DND-41 (cell line): ENCODE measurements around the gene ARMC3.

Source experiments
- ATAC-seq: fragments of 200-7000 bp; cut with Tn5 transposase; 3 replicates; pipeline ENCODE4 v1.9.1; 2021; ENCODE audit warnings: low read depth; ENCODE audit not compliant: insufficient read depth
- DNase-seq: peaks from one replicate; pipeline ENCODE4 v3.0.0-alpha.2; 2020
- H2AFZ ChIP-seq: 2 replicates; pipeline ENCODE4 v1.6.0; 2012; ENCODE audit warnings: low read depth, low read length
- H3K27ac ChIP-seq: 2 replicates; pipeline ENCODE4 v1.5.1; 2012; ENCODE audit warnings: low read length, inconsistent platforms
- H3K27me3 ChIP-seq: fragments of 200-600 bp; sonication (generic); 2 replicates; pipeline ENCODE4 v1.6.0; 2012; ENCODE audit warnings: low read length, mild to moderate bottlenecking, inconsistent platforms; ENCODE audit not compliant: insufficient read depth, poor library complexity
- H3K36me3 ChIP-seq: 2 replicates; pipeline ENCODE4 v1.5.1; 2012; ENCODE audit warnings: low read length, inconsistent platforms; ENCODE audit not compliant: insufficient read depth
- H3K4me1 ChIP-seq: 2 replicates; pipeline ENCODE4 v1.5.1; 2012; ENCODE audit warnings: mild to moderate bottlenecking, low read length; ENCODE audit not compliant: insufficient read depth
- H3K4me2 ChIP-seq: 2 replicates; pipeline ENCODE4 v1.6.0; 2012; ENCODE audit warnings: mild to moderate bottlenecking, moderate library complexity, low read length, inconsistent platforms; ENCODE audit not compliant: insufficient read depth
- H3K4me3 ChIP-seq, 2 experiments: fragments of 200-600 bp in 1 of 2; shearing (Covaris generic) in 1 of 2; 2 replicates each; pipeline ENCODE4 v1.5.1; 2012 to 2016; ENCODE audit warnings: inconsistent platforms in 2 of 2, low read length in 2 of 2, mild to moderate bottlenecking in 2 of 2, low read depth in 1 of 2, moderate library complexity in 1 of 2
- H3K79me2 ChIP-seq: 2 replicates; pipeline ENCODE4 v1.6.0; 2012; ENCODE audit warnings: low read length, inconsistent platforms; ENCODE audit not compliant: insufficient read depth
- H3K9ac ChIP-seq: 2 replicates; pipeline ENCODE4 v1.6.0; 2012; ENCODE audit warnings: low read depth, mild to moderate bottlenecking, inconsistent platforms, low read length, moderate library complexity
- H3K9me3 ChIP-seq: 2 replicates; pipeline ENCODE4 v1.5.1; 2012; ENCODE audit warnings: low read length, moderate library complexity, mild to moderate bottlenecking, inconsistent platforms; ENCODE audit not compliant: insufficient read depth, severe bottlenecking
- H4K20me1 ChIP-seq: 2 replicates; pipeline ENCODE4 v1.6.0; 2012; ENCODE audit warnings: low read length; ENCODE audit not compliant: insufficient read depth
- CTCF ChIP-seq: IDR thresholded peaks from 2 replicates; pipeline ENCODE4 v1.5.1; 2012; ENCODE audit warnings: borderline replicate concordance, low read length, moderate library complexity, mild to moderate bottlenecking; ENCODE audit not compliant: poor library complexity, severe bottlenecking; ENCODE audit errors: extremely low read depth
- EZH2 ChIP-seq: IDR thresholded peaks from 3 replicates; pipeline ENCODE4 v1.6.1; 2012; ENCODE audit warnings: borderline replicate concordance, low read depth, mild to moderate bottlenecking, moderate library complexity, low read length, inconsistent platforms; ENCODE audit not compliant: severe bottlenecking

Gene ARMC3

GRCh38 chr10:22988581-22989360 is 60.9 kb downstream of the ARMC3 start:
- no peak overlapping the region for H3K27ac ChIP-seq
- peaks cover 4% of the 10 kb centered on the region; the same call in 1 of the 2 replicates for H3K4me1 ChIP-seq
- H3K4me3 ChIP-seq = no peak overlapping the region
- H4K20me1 ChIP-seq = no peaks in the 10 kb centered on the region
- H3K9me3 ChIP-seq = no peaks in the 10 kb centered on the region
- TF ChIP-seq EZH2 (no peak), CTCF (peak; percentile 92)
- peak; percentile 75 for ATAC-seq
- H3K79me2 ChIP-seq = no peaks in the 10 kb centered on the region
- H3K36me3 ChIP-seq = no peaks in the 10 kb centered on the region
- H3K9ac ChIP-seq = no peak overlapping the region
- peak; percentile 61 for DNase-seq
- no peak overlapping the region for H2AFZ ChIP-seq
- H3K27me3 ChIP-seq = peaks cover 18% of the 10 kb centered on the region
- H3K4me2 ChIP-seq = peak overlapping the region; percentile 43; the same call in 1 of the 2 replicates

GRCh38 chr10:22990443-22990842 is 62.6 kb downstream of the ARMC3 start:
- no peaks in the 10 kb centered on the region for H3K36me3 ChIP-seq
- no peak overlapping the region for H3K27ac ChIP-seq
- peaks cover 4% of the 10 kb centered on the region; the same call in 1 of the 2 replicates for H3K4me1 ChIP-seq
- no peak overlapping the region for H3K9ac ChIP-seq
- no peaks in the 10 kb centered on the region for H4K20me1 ChIP-seq
- ATAC-seq (no peak), DNase-seq (no peak)
- no peaks in the 10 kb centered on the region for H3K9me3 ChIP-seq
- H3K27me3 ChIP-seq = peaks cover 16% of the 10 kb centered on the region
- no peak overlapping the region for H2AFZ ChIP-seq
- no peak for TF ChIP-seq CTCF
- H3K79me2 ChIP-seq = no peaks in the 10 kb centered on the region
- no peak overlapping the region for H3K4me2 ChIP-seq
- no peak overlapping the region for H3K4me3 ChIP-seq

- peaks cover 21% of the 10 kb centered on the region for H3K27me3 ChIP-seq
Measured at GRCh38 chr10:22992075-22992474, 64.2 kb downstream of the ARMC3 start.

More at GRCh38 chr10:22992075-22992474, 64.2 kb downstream of the ARMC3 start:
- TF ChIP-seq EZH2 = no peak
- TF ChIP-seq CTCF = no peak
- Histone ChIP-seq H3K4me2 (no peak overlapping the region), H3K4me1 (peaks cover 4% of the 10 kb centered on the region; the same call in 1 of the 2 replicates), H3K27ac (no peak overlapping the region), H3K36me3 (no peaks in the 10 kb centered on the region), H4K20me1 (no peaks in the 10 kb centered on the region), H2AFZ (no peak overlapping the region), H3K4me3 (no peak overlapping the region), H3K9ac (no peak overlapping the region), H3K79me2 (no peaks in the 10 kb centered on the region), H3K9me3 (no peaks in the 10 kb centered on the region)
- ATAC-seq (no peak), DNase-seq (no peak)
